ENCODE measurements around the gene BTC. TPM values are rescaled to one million over a fixed set of nuclear protein-coding genes. Genes with fewer than 3 reads are reported as not detected.

The BTC gene
- 10 to 100 TPM in 1 of 4 donors, 1 to 10 TPM in 3; 1.8 to 13.4 (median 4.6) TPM for total RNA-seq

GRCh38 chr4:74794382-74795010, at the start of gene BTC:
Gene BTC (minus strand): TSS chr4:74794523. CDS start chr4:74794325, 198 bp downstream.
- peak within 1 kb of the TSS; percentile 66 to 76 (median 72) for H3K4me3 ChIP-seq
- intact Hi-C loops (cut with DNase I) = no loop called here
- no peaks in the 10 kb centered on the region for H3K36me3 ChIP-seq
- TF ChIP-seq, protein P1, sequence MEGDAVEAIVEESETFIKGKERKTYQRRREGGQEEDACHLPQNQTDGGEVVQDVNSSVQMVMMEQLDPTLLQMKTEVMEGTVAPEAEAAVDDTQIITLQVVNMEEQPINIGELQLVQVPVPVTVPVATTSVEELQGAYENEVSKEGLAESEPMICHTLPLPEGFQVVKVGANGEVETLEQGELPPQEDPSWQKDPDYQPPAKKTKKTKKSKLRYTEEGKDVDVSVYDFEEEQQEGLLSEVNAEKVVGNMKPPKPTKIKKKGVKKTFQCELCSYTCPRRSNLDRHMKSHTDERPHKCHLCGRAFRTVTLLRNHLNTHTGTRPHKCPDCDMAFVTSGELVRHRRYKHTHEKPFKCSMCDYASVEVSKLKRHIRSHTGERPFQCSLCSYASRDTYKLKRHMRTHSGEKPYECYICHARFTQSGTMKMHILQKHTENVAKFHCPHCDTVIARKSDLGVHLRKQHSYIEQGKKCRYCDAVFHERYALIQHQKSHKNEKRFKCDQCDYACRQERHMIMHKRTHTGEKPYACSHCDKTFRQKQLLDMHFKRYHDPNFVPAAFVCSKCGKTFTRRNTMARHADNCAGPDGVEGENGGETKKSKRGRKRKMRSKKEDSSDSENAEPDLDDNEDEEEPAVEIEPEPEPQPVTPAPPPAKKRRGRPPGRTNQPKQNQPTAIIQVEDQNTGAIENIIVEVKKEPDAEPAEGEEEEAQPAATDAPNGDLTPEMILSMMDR (IDR thresholded peaks at IDR 0.05) = peak in 5 of 6 experiments; percentile 30 to 58 (median 34)
- TF ChIP-seq POLR2A (IDR thresholded peaks at IDR 0.05) = no peak
- H3K27ac ChIP-seq = peak within 1 kb of the TSS; percentile 82 to 94 (median 89)
- DNase-seq = no peak
- H3K9me3 ChIP-seq = no peaks in the 10 kb centered on the region
- 0% methylated on average over 1 to 6 of the region's 24 CpGs for WGBS, 2 donors
- H3K27me3 ChIP-seq = peaks cover 0 to 26% (median 0%) of the 10 kb centered on the region in 4 donors
- peaks cover 3 to 46% (median 13%) of the 10 kb centered on the region in 3 donors for H3K4me1 ChIP-seq

DNA sequence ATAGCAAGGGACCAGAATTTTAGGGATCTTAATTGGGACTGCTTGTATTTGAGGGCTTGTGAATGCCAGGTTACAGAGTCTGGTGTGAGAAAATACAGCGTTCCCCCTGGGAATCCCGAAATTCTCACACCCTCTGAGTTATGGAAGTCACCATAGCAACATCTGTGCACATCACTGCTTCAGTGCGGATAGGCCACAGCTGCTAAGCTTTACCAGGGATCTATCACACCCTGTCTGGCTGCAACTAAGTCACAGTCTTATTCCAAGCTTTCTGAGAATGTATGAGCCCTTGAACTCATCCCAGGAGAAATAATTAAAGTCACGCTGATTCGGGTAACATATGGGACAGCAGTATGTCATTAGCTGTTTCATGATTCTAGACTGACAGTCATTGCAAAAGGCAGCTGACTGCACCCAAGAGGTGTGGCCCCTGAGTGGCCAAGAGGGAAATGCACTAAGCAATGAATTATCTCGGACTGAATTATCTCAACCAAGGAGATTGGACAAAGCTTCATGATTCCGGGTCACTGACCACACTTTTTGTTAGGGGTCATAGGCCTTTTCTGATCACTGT, 46.7 kb upstream of the BTC start:
- TF ChIP-seq, protein P1 (IDR thresholded peaks at IDR 0.05) = no peak
- TF ChIP-seq POLR2A (IDR thresholded peaks at IDR 0.05) = no peak
- DNase-seq = no peak
- H3K9me3 ChIP-seq = no peaks in the 10 kb centered on the region
- 66 to 76% methylated on average over 7 of the region's 7 CpGs for WGBS, 2 donors
- H3K4me1 ChIP-seq = peaks cover 0 to 6% (median 0%) of the 10 kb centered on the region in 3 donors
- no peaks in the 10 kb centered on the region for H3K27me3 ChIP-seq
- H3K4me3 ChIP-seq = no peak overlapping the region
- no peaks in the 10 kb centered on the region for H3K36me3 ChIP-seq
- no peak overlapping the region for H3K27ac ChIP-seq
- intact Hi-C loops (cut with DNase I) = no loop called here

GRCh38 chr4:74838746-74839370, 44.5 kb upstream of the BTC start:
- WGBS, 2 donors = 64 to 67% methylated on average over 4 of the region's 4 CpGs
- intact Hi-C loops (cut with DNase I) = no loop called here

DNA sequence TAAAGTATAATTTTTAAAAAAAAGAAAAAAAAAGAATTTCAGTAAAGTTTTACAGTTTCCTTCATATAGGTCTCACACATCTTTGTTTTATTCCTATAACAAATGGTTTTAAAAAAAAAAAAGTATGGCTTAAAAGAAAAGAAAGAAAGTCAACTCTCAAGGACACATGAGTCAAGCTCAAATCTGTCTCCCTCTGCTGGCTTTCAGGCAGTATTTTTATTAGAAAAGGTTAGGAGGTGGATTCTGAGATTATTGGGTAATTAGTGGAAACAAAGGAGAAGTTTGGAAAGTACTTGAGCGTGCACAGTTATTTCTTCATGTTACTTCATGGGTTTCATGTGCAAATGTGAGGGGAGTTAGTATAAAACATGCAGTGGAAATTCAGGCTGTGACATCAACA, 36.6 kb upstream of the BTC start:
- intact Hi-C loops (cut with DNase I) = no loop called here
- Histone ChIP-seq H3K36me3 (no peaks in the 10 kb centered on the region), H3K27me3 (no peaks in the 10 kb centered on the region), H3K4me1 (no peaks in the 10 kb centered on the region), H3K4me3 (no peak overlapping the region), H3K9me3 (no peaks in the 10 kb centered on the region), H3K27ac (no peak overlapping the region)
- 83 to 96% methylated on average over 1 of the region's 1 CpG for WGBS, 2 donors
- DNase-seq = no peak
- TF ChIP-seq, protein P1 (IDR thresholded peaks at IDR 0.05) = peak in 1 of 6 experiments; percentile 39
- TF ChIP-seq POLR2A (IDR thresholded peaks at IDR 0.05) = no peak

More at GRCh38 chr4:74838746-74839370, 44.5 kb upstream of the BTC start:
- Histone ChIP-seq H3K4me3 (no peak overlapping the region), H3K4me1 (no peaks in the 10 kb centered on the region), H3K27ac (no peak overlapping the region), H3K9me3 (no peaks in the 10 kb centered on the region), H3K27me3 (no peaks in the 10 kb centered on the region), H3K36me3 (no peaks in the 10 kb centered on the region)
- TF ChIP-seq, protein P1 (IDR thresholded peaks at IDR 0.05) = no peak
- TF ChIP-seq POLR2A (IDR thresholded peaks at IDR 0.05) = no peak
- DNase-seq = no peak

- H3K4me1 ChIP-seq = no peaks in the 10 kb centered on the region
- intact Hi-C loops (cut with DNase I) = no loop called here
- H3K4me3 ChIP-seq = no peak overlapping the region
- 29% methylated on average over 1 of the region's 1 CpG for WGBS, 2 donors
- no peak overlapping the region for H3K27ac ChIP-seq
- H3K9me3 ChIP-seq = no peaks in the 10 kb centered on the region
- no peaks in the 10 kb centered on the region for H3K27me3 ChIP-seq
- no peak for TF ChIP-seq POLR2A (IDR thresholded peaks at IDR 0.05)
- TF ChIP-seq, protein P1 (IDR thresholded peaks at IDR 0.05) = no peak
- no peaks in the 10 kb centered on the region for H3K36me3 ChIP-seq
- no peak for DNase-seq
Measured at GRCh38 chr4:74823194-74823593, 28.9 kb upstream of the BTC start.
